HG03439 (cell line): ENCODE results near the gene LRRK2.

ENCODE experiments used
- ATAC-seq: cut with Tn5 transposase; IDR thresholded peaks from one replicate; pipeline ENCODE4 v1.9.1; 2021; ENCODE audit warnings: mild to moderate bottlenecking, moderate library complexity; ENCODE audit not compliant: unreplicated experiment

The LRRK2 gene

GRCh38 chr12:40224439-40225291 lies at the start of gene LRRK2:
Gene LRRK2 (plus strand): TSS chr12:40224997. CDS start chr12:40225132, 135 bp downstream.
- ATAC-seq = peak; percentile 65

GRCh38 chr12:40175045-40175444 lies 49.8 kb upstream of the LRRK2 start:
- no peak for ATAC-seq

- no peak for ATAC-seq
Measured at GRCh38 chr12:40175489-40175888, 49.3 kb upstream of the LRRK2 start.

- ATAC-seq = no peak
Measured at GRCh38 chr12:40178701-40179100, 46.1 kb upstream of the LRRK2 start.

DNA sequence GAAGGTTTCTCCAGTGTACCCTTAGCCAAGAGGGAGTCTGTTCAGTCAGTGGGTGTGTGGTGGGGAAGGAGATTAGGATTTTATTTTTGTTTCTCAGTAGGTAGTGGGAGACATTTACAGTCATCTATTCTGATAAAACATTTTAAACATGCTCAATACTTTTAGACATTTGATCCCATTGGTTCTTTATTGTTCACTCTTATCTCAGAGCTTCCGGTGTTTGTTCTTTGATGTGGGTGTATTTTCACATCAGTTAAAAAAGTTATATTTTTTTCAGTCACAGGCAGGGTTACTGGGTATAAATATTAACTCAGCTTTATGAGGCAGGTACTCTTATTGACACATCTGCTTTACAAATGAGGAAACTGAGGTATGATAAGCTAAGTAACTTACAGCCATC lies 43.3 kb upstream of the LRRK2 start:
- ATAC-seq = no peak

- ATAC-seq = no peak
Measured at GRCh38 chr12:40183715-40184114, 41.1 kb upstream of the LRRK2 start.

- no peak for ATAC-seq
Measured at GRCh38 chr12:40184493-40185302, 40.1 kb upstream of the LRRK2 start.

GRCh38 chr12:40185303-40185693 lies 39.5 kb upstream of the LRRK2 start:
- ATAC-seq = no peak

GRCh38 chr12:40188558-40189320 lies 36.1 kb upstream of the LRRK2 start:
- ATAC-seq = no peak

GRCh38 chr12:40192704-40193255 lies 32.0 kb upstream of the LRRK2 start:
- peak; percentile 97 for ATAC-seq

DNA sequence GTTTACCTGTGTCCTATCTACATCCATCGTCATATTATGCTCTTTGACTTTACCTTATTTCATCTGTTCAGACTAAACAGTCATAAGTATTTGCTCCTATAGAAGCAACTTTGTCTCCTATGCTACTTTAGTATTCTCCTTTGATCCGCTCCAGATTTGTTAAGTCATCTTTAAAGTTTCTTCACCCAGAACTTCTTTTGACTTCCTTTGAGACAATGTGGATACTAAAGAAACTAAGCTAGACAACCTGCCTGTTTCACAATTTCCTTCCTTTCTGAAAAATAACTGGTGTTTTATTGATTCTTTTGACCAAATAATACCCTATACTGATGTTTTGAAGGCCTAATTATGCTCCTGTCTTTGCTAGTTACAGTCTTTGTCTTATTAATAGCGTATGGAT lies 30.0 kb upstream of the LRRK2 start:
- ATAC-seq = no peak

DNA sequence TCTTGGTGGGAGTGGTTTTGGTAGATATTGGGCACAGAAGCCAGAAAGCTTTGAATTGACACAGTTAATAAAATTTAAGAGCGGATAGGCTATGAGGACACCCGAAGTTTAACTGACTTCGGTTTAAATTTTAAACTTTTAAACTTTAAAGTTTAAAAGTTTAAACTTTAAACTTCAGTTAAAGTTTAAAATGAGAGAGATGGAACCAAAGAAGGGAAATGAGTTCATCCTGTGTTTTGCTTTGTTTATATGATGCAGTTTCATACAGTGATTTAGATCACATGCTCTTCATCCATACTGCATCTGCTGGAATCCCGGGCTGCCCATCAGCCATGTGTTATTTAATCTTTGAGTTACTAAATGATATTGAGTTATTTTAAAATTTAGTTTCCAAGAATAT lies 27.2 kb upstream of the LRRK2 start:
- ATAC-seq = no peak

DNA sequence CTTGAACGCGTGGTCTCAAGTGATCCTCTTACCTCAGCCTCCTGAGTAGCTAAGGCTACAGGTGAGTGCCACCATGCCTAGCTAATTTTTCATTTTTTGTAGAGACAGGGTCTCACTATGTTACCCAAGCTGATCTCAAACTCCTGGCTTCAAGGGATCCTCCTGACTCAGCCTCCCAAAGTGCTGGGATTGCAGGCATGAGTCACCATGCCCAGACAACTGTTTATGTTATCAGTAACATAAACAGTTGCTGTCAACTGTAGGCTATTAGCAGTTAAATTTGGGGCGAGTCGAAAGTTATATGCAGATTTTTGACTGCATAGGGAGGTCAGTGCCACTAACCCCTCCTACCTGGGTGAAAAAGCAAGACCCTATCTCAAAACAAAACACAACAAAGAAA lies 26.2 kb upstream of the LRRK2 start:
- ATAC-seq = no peak

- peak; percentile 10 for ATAC-seq
Measured at GRCh38 chr12:40202095-40203059, 22.4 kb upstream of the LRRK2 start.

- ATAC-seq = peak; percentile 63
Measured at GRCh38 chr12:40203060-40203430, 21.8 kb upstream of the LRRK2 start.

- no peak for ATAC-seq
Measured at GRCh38 chr12:40204337-40204736, 20.5 kb upstream of the LRRK2 start.

DNA sequence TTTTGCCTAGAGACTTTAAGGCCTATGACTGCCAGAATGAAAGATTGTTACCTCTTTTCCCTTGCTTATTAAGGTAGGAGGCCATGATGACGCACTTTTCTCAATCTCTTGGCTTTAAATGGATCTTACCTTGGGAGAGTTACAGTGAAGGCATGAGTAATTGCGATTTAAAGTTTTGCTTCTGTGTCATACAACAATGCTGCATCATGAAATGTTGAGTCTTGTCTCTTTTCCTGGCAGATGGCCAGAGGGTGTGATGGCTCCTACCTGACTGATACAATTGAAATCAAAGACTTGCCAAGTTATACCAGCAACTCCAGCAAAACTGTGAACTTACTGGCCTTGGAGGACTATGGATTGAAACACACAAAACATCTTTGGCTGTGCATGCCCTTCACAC lies 17.2 kb upstream of the LRRK2 start:
- no peak for ATAC-seq

GRCh38 chr12:40208707-40209446 lies 15.9 kb upstream of the LRRK2 start:
- no peak for ATAC-seq

DNA sequence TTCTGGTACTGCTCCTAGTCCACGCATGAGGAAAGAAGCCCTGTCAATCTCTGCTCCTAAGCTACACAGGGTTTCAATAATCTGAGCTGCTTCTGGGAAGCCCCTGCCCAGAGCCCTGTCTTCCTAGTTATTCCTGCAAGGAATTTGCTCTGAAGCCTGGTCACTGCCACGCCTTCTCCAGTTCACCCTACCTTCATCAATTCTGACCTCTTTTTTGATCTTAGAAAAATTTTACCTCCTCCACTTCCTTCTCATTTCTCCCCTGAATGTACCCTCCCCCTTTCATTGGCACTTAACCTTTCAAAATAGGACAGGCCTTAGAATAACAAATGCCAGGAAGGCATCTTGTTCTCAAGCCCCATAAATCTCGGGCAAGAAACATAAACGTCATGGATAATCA lies 14.9 kb upstream of the LRRK2 start:
- ATAC-seq = no peak
